DOHH2 (cell line): ENCODE measurements around the gene SCN1B.

ENCODE experiments used
- EZH2phosphoT487 ChIP-seq: fragments of 200-600 bp; sonication (generic); IDR thresholded peaks from 2 replicates; pipeline ENCODE4 v1.6.1; 2017; ENCODE audit warnings: borderline replicate concordance, mild to moderate bottlenecking, antibody characterized with exemption, low read length, moderate library complexity, mixed read lengths
- TF ChIP-seq, protein P1 (sequence below): fragments of 200-600 bp; sonication (generic); IDR thresholded peaks from one replicate; pipeline ENCODE4 v1.5.1; 2014; ENCODE audit warnings: antibody characterized with exemption, mild to moderate bottlenecking, low read depth, low read length; ENCODE audit not compliant: poor library complexity, severe bottlenecking

DNA sequence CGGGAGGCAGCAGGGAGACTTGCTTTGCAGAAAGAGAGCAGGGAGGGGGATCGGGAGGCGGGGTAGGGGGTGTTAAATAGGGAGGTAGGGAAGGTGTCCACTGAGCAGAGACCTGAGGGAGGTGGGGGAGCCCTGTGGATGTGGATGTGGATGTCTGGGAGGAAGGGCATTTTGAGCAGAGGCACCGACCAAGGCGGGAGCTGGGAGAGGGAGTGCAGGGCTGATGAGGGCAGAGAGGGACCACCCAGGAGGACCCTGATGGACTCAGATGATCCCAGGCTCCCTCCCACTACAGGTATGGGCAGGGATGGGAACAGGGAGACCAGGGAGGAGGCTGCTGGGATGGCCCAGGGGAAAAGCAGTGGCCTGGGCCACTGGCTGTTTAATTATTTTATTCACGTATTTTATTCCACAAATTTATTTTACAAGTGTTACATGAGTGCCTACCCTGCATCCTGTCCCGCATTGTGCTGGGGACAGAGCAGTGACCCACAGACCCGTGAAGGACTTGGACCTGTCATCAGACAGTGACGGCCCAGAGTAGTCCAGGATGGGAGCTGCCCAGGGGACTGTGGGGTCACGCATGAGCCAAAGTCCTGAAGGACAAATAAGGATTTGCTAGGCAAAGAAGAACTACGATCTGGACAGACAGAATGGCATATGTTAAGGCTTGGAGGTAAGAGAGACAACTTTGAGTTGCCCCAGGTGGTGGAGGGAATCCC is 24.9 kb upstream of the SCN1B start:
- TF ChIP-seq, protein P1, sequence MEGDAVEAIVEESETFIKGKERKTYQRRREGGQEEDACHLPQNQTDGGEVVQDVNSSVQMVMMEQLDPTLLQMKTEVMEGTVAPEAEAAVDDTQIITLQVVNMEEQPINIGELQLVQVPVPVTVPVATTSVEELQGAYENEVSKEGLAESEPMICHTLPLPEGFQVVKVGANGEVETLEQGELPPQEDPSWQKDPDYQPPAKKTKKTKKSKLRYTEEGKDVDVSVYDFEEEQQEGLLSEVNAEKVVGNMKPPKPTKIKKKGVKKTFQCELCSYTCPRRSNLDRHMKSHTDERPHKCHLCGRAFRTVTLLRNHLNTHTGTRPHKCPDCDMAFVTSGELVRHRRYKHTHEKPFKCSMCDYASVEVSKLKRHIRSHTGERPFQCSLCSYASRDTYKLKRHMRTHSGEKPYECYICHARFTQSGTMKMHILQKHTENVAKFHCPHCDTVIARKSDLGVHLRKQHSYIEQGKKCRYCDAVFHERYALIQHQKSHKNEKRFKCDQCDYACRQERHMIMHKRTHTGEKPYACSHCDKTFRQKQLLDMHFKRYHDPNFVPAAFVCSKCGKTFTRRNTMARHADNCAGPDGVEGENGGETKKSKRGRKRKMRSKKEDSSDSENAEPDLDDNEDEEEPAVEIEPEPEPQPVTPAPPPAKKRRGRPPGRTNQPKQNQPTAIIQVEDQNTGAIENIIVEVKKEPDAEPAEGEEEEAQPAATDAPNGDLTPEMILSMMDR, result no peak
- TF ChIP-seq EZH2phosphoT487, result no peak
